ENCODE results near the gene GIT1. TPM values are rescaled to one million over a fixed set of nuclear protein-coding genes. Genes with fewer than 3 reads are reported as not detected.

The GIT1 gene
- total and polyA plus RNA-seq, 2 experiments from 2014 or later, result 15.9 to 60.9 TPM

GRCh38 chr17:29561554-29562517 lies 27.6 kb downstream of the GIT1 start:
- no peak overlapping the region for H3K4me2 ChIP-seq
- DNase-seq (ENCODE audit: low spot score), result no peak
- TF ChIP-seq ETS1 (IDR thresholded peaks at IDR 0.05) (no peak), REST (IDR thresholded peaks at IDR 0.05; ENCODE audit: unreplicated experiment) (no peak), ZNF331 (CRISPR knock-in tag; IDR thresholded peaks at IDR 0.05; ENCODE audit: low read depth) (no peak), NANOG (IDR thresholded peaks at IDR 0.05; ENCODE audit: borderline replicate concordance) (no peak), POLR2AphosphoS5 (IDR thresholded peaks at IDR 0.05; ENCODE audit: low read depth) (no peak), STAT1 (IDR thresholded peaks at IDR 0.05; ENCODE audit: unreplicated experiment) (no peak), ZNF462 (CRISPR knock-in tag; IDR thresholded peaks at IDR 0.05) (no peak), EZH2 (IDR thresholded peaks at IDR 0.05; ENCODE audit: low read depth, unreplicated experiment) (no peak), EZH2phosphoT487 (IDR thresholded peaks at IDR 0.05; ENCODE audit: unreplicated experiment) (no peak), CREB1 (CRISPR knock-in tag; IDR thresholded peaks at IDR 0.05; ENCODE audit: low read depth) (no peak), CTCF (conservative IDR thresholded peaks at IDR 0.05; ENCODE audit: low read depth in 2 of 2) (no peak)
- peaks cover 30% of the 10 kb centered on the region for H3K27me3 ChIP-seq (ENCODE audit: insufficient read depth)
- H3K4me3 Mint-ChIP-seq, result no peak overlapping the region
- H3K4me1 ChIP-seq (ENCODE audit: insufficient read depth), result peaks cover 7% of the 10 kb centered on the region
- peaks cover 8% of the 10 kb centered on the region for H4K20me1 ChIP-seq (replicated peaks; ENCODE audit: insufficient read depth)
- H3K27ac Mint-ChIP-seq, result no peak overlapping the region
- peaks cover 8% of the 10 kb centered on the region for H3K4me1 Mint-ChIP-seq
- H3K79me2 ChIP-seq (replicated peaks; ENCODE audit: insufficient read depth), result no peaks in the 10 kb centered on the region
- H3K36me3 Mint-ChIP-seq (ENCODE audit: low read depth), result no peaks in the 10 kb centered on the region; the same call in 2 of the 3 replicates
- H3K27me3 Mint-ChIP-seq (ENCODE audit: insufficient read depth, low read depth, poor library complexity), result peaks cover 31% of the 10 kb centered on the region
- H3K4me3 ChIP-seq, result no peak overlapping the region
- H3K36me3 ChIP-seq (ENCODE audit: insufficient read depth), result no peaks in the 10 kb centered on the region
- H3K27ac ChIP-seq (ENCODE audit: low read depth), result no peak overlapping the region
- H3K9me3 Mint-ChIP-seq, result no peaks in the 10 kb centered on the region
- H2AFZ ChIP-seq, result no peak overlapping the region
- H3F3A ChIP-seq (replicated peaks; ENCODE audit: low read depth), result no peaks in the 10 kb centered on the region; the same call in 1 of the 2 replicates
- ATAC-seq, result no peak
- H3K9me2 ChIP-seq (ENCODE audit: insufficient read depth), result no peaks in the 10 kb centered on the region

Data from GM23338 (cell line).